Lower leg skin (tissue), 3 donors: ENCODE measurements around the gene HMG20A.

Experiments
- POLR2A ChIP-seq, 2 donors: fragments of 450-650 bp; IDR thresholded peaks; one replicate each; pipeline ENCODE4 v1.6.1; 2016 to 2017; ENCODE audit warnings: antibody characterized with exemption in 2 of 2, mild to moderate bottlenecking in 1 of 2, moderate library complexity in 1 of 2
- TF ChIP-seq, protein P1 (sequence below), 3 donors: fragments of 450-650 bp; IDR thresholded peaks; one replicate each; pipeline ENCODE4 v1.5.1; 2016; ENCODE audit warnings: antibody characterized with exemption in 3 of 3, mild to moderate bottlenecking in 3 of 3, moderate library complexity in 2 of 3

DNA sequence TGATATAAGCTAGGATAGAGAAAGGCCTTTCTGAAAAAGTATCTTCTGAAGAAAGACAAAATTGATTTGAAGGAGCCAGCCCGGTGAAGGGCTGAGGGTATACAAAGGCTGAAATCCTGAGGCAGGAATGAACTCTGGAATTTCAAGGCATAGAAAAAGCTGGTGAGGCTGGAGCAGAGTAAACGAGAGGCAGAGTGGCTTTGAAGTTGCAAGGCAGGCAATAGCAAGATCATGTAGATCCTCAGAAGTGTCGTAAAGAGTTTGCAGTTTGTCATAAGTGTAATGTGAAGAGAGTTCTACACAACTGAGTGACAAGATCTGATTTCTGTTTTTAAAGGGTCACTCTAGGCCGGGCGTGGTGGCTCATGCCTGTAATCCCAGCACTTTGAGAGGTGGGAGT is 69.0 kb downstream of the HMG20A start:
- TF ChIP-seq, protein P1, sequence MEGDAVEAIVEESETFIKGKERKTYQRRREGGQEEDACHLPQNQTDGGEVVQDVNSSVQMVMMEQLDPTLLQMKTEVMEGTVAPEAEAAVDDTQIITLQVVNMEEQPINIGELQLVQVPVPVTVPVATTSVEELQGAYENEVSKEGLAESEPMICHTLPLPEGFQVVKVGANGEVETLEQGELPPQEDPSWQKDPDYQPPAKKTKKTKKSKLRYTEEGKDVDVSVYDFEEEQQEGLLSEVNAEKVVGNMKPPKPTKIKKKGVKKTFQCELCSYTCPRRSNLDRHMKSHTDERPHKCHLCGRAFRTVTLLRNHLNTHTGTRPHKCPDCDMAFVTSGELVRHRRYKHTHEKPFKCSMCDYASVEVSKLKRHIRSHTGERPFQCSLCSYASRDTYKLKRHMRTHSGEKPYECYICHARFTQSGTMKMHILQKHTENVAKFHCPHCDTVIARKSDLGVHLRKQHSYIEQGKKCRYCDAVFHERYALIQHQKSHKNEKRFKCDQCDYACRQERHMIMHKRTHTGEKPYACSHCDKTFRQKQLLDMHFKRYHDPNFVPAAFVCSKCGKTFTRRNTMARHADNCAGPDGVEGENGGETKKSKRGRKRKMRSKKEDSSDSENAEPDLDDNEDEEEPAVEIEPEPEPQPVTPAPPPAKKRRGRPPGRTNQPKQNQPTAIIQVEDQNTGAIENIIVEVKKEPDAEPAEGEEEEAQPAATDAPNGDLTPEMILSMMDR (IDR thresholded peaks at IDR 0.05) = no peak
- no peak for TF ChIP-seq POLR2A (IDR thresholded peaks at IDR 0.05)
